GM12891 (cell line): ENCODE data around the gene TEAD1. TPM values are rescaled to one million over a fixed set of nuclear protein-coding genes. Genes with fewer than 3 reads are reported as not detected.

Experiments
- DNase-seq: peaks from one replicate; pipeline ENCODE4 v3.0.0; 2011; ENCODE audit warnings: low spot score; ENCODE audit not compliant: insufficient read length
- FAIRE-seq: peaks from 2 replicates; lab custom pipeline; 2011; peaks lifted over from hg19 to GRCh38; lab: Jason Lieb, UNC
- PAX5 ChIP-seq: IDR thresholded peaks from 2 replicates; pipeline ENCODE4 v1.6.1; 2011; ENCODE audit warnings: low read length, moderate library complexity, mild to moderate bottlenecking; ENCODE audit not compliant: insufficient read depth, severe bottlenecking
- POLR2A ChIP-seq: IDR thresholded peaks from 2 replicates; pipeline ENCODE4 v1.6.1; 2011; ENCODE audit warnings: low read depth, low read length, control low read depth
- POLR2AphosphoS5 ChIP-seq: IDR thresholded peaks from 2 replicates; pipeline ENCODE4 v1.6.1; 2011; ENCODE audit warnings: low read depth, low read length, control low read depth
- POU2F2 ChIP-seq: IDR thresholded peaks from 2 replicates; pipeline ENCODE4 v1.6.1; 2011; ENCODE audit warnings: low read depth, mild to moderate bottlenecking, control low read depth, low read length, moderate library complexity
- SPI1 ChIP-seq: IDR thresholded peaks from 2 replicates; pipeline ENCODE4 v1.6.1; 2011; ENCODE audit warnings: low read depth, low read length, control low read depth
- TAF1 ChIP-seq: IDR thresholded peaks from 2 replicates; pipeline ENCODE4 v1.6.1; 2011; ENCODE audit warnings: low read depth, low read length, control low read depth
- polyA plus RNA-seq: library from polyadenylated mRNA; unstranded; fragments of >200 nt; gene quantifications from one replicate; pipeline ENCODE4 v1.2.1, GENCODE V29; 2012; ENCODE audit warnings: low read depth, missing spikeins, inconsistent platforms; ENCODE audit not compliant: missing spikeins

Gene TEAD1
- 0.06 TPM for polyA plus RNA-seq

- DNase-seq, result peak; percentile 84
- TF ChIP-seq SPI1 (no peak), PAX5 (no peak), POU2F2 (no peak), POLR2AphosphoS5 (no peak), TAF1 (no peak), POLR2A (no peak)
- FAIRE-seq, result peak; percentile 73
Observed at GRCh38 chr11:12673924-12674570, at the start of gene TEAD1. Gene TEAD1, plus strand, starts transcription at chr11:12674421.

- TF ChIP-seq SPI1, result no peak
- no peak for TF ChIP-seq TAF1
- TF ChIP-seq POU2F2, result no peak
- TF ChIP-seq POLR2A, result no peak
- FAIRE-seq, result no peak
- no peak for DNase-seq
Observed at GRCh38 chr11:12624595-12624994, 49.6 kb upstream of the TEAD1 start.

- no peak for FAIRE-seq
- TF ChIP-seq POU2F2, result no peak
- no peak for TF ChIP-seq PAX5
- no peak for TF ChIP-seq POLR2AphosphoS5
- no peak for TF ChIP-seq SPI1
- DNase-seq, result no peak
Observed at GRCh38 chr11:12625438-12626071, 48.7 kb upstream of the TEAD1 start.

- TF ChIP-seq POLR2A (no peak), POU2F2 (no peak), POLR2AphosphoS5 (no peak), TAF1 (no peak), PAX5 (no peak), SPI1 (no peak)
- DNase-seq, result no peak
- no peak for FAIRE-seq
Observed at GRCh38 chr11:12626616-12627015, 47.6 kb upstream of the TEAD1 start.

- no peak for TF ChIP-seq PAX5
- TF ChIP-seq TAF1, result no peak
- no peak for TF ChIP-seq POLR2AphosphoS5
- no peak for TF ChIP-seq POU2F2
- no peak for TF ChIP-seq POLR2A
- no peak for TF ChIP-seq SPI1
- FAIRE-seq (no peak), DNase-seq (no peak)
Observed at GRCh38 chr11:12628314-12628713, 45.9 kb upstream of the TEAD1 start.

GRCh38 chr11:12629601-12630313, 44.5 kb upstream of the TEAD1 start:
- TF ChIP-seq POLR2AphosphoS5, result no peak
- no peak for TF ChIP-seq TAF1
- TF ChIP-seq POU2F2, result no peak
- TF ChIP-seq PAX5, result no peak
- TF ChIP-seq POLR2A, result no peak
- TF ChIP-seq SPI1, result no peak
- FAIRE-seq, result no peak
- no peak for DNase-seq

GRCh38 chr11:12631651-12632050, 42.6 kb upstream of the TEAD1 start:
- no peak for TF ChIP-seq POLR2A
- no peak for TF ChIP-seq POLR2AphosphoS5
- TF ChIP-seq TAF1, result no peak
- no peak for TF ChIP-seq POU2F2
- TF ChIP-seq SPI1, result no peak
- TF ChIP-seq PAX5, result no peak
- FAIRE-seq (no peak), DNase-seq (no peak)

- TF ChIP-seq POLR2A, result no peak
- no peak for TF ChIP-seq POU2F2
- TF ChIP-seq POLR2AphosphoS5, result no peak
- no peak for TF ChIP-seq SPI1
- TF ChIP-seq PAX5, result no peak
- no peak for TF ChIP-seq TAF1
- DNase-seq, result no peak
- FAIRE-seq, result no peak
Observed at GRCh38 chr11:12634329-12634728, 39.9 kb upstream of the TEAD1 start.

- no peak for TF ChIP-seq PAX5
- no peak for TF ChIP-seq POLR2AphosphoS5
- no peak for TF ChIP-seq SPI1
- no peak for TF ChIP-seq POLR2A
- no peak for TF ChIP-seq POU2F2
- no peak for TF ChIP-seq TAF1
- FAIRE-seq (no peak), DNase-seq (no peak)
Observed at GRCh38 chr11:12636871-12637410, 37.3 kb upstream of the TEAD1 start.
